Ecto neural progenitor cell (in vitro differentiated cells): ENCODE measurements around the gene TBX2.

Experiments
- DNase-seq: peaks from one replicate; pipeline ENCODE4 v3.0.0-alpha.2; 2018; ENCODE audit warnings: low spot score

TBX2 gene

DNA sequence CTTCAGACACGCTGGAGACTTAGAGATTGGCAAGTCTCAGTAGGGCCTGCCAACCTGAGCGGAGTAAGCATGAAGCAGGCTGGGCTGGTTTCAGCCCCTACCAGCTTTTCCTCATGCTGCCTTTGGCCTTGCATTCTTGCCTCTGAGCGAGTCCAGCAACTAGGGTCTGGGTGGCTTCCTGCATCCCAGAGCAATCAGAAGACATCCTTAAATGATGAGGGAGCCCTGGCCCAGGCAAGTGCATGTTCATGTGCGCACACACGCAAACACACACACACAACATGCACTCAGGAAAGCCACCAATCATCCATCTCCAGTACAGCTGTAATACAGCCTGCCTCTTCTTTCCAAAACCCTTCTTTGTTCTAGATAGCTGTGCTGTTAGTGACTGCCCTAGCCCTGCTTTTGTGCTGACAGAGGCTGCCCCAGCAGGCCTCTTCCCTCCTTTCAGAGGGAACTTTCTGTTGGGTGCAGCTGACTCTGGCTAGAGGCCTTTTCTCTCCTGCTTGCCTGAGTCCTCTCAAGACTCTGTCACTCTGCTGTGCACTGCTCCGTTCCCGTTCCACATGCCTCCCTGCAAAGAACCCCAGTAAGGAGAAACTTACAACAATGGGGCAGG, 30.7 kb upstream of the TBX2 start:
- no peak for DNase-seq

DNA sequence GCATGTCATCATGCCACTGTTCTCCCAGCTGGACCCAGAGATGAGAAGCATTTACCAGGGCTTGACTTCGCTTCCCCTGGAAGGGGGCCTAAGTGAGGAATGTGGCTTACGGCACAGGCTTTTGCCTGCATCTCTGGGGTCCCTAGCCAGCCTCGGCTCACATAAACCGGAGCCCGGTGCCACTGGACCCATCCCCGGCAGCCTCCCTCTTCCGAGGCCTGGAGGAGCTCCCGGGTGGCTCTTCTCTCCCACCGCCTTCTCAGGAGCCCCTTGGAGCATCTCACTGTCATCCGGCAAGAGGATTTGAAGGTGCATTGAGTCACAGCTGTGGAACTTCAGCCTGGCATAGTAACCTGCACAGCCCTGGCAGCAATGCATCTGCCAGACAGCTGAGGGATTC, 29.9 kb upstream of the TBX2 start:
- no peak for DNase-seq

DNA sequence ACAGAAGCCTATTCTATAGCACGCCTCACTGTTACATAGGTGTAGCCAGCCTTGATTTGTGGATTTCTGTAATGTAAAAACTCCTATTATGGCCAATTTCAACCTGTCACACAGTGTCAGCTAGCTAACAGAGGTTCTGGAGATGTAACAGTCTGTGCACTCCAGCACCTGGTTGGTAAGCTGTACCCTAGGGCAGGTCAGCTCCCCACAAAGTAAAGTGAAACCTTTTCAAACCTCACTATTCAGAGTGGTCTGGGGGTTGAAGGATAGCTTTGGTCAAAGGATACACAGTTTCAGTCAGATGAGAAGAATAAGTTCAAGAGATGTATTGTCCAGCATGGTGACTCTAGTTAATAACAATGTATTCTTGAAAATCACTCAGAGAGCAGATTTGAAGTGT, 28.5 kb upstream of the TBX2 start:
- DNase-seq = no peak

DNA sequence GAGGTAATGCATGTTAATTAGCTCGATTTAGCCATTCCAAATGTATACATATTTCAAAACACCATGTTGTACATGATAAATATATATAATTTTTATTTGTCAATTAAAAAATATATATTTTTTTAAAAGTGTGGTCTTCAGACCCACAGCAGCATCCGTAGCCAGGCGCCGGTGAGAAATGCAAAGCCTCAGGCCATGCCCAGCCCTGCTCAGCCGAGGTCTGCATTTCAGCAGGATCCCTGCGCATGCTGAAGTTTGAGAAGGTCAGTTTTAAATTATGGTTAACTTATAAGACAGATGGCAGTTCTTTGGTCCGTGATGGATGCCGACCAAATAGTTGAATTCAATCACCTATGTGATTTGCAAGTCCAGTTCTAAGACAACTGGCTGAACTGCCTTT, 28.0 kb upstream of the TBX2 start:
- DNase-seq = no peak

DNA sequence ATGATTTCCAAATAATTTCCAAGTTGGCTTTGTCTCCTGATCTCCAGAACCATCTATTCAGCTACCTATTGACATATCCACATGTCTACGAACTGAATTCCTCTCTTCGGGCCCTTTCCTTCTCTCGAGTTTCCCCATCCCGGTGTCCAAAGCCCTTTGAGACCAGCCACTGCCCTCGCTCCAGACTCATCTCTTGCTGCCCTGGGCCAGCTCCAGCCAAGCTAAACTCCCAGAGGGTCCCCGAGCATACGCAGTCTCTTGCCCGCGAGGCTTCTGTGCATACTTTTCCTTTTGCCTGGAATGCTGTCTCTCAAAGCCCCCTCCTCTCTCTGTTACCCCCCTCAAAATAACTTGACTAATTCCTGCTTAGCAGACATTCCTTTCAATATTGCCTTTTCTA, 27.2 kb upstream of the TBX2 start:
- DNase-seq = no peak

DNA sequence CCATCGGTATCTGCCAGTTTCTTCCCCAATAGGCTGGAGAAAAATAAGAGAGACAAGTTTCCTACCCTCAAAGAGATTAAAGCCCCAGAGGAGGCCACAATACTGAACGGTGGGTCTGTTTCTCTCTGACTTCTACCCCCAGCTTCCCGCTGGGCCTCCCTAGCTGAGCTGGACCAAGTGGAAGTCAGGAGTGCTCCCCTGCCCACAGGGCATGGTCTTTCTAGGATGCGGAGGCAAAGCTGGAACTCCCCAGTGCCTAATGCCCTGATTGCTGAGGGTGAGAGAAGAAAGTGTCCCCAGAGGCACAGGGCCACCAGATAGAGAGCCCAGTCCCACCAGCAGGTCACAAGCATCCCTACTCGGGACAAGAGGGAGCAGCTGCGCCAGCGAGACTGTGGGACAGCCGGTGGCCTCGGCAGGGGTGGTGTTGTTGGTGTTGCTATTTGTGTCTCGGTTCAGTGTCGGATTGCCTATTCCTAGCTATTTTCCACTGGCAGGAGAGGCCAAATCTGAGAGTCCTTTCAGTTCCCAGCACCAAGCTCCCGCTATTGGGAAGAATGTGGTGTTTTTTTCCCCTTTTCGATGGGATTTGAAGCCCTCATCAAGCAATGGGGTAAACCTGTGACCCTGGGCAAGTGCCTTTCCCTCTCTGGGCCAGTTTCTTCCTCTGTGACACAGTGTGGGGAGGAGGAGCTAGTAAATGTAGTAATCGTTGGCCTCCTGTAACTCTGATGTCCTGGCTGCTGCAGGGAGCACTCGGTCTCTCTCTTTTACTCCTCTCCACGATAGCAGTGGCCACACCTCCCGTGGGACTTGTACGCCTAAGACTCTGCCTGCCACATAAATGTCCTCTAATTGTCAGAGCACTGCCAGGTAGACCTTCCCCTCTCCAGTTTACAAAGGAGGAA, 22.5 kb upstream of the TBX2 start:
- DNase-seq = no peak

DNA sequence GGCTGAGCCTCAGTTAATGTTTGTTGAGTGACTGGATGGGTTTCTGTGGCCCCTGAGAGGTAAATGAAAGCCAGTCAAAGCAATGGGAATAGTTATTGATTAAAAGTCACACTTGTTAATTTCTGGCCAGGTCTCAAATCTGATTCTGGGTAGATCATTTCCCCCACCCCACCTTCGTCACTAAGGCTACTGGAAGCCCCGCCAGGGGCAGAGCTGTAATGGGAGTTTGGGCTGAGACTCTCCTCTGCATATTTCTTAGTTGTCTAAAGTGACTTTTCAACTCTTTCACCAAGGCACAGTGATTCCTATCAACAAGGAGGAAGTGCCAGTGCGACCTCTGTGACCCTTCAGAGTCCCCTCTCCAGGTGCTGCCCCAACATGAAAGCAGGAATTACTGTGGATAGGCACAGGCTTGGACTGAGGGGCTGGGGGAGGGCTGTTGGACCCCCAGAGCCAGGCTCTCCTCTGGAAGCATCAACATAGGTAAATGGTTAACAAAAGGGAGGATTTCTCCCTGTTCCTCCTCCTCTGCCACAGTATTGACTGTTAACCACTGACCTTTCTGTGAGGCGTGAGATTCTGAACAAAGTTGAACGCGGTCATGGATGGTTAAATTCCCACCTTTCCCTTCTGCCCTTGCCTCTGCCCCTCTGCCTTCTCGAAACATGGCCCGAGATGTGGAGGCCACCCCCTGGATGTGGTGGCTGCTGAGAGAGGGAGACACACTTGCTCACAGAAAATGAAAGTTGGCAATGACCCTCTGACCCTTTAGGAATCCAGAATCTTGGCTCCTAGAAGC, 20.8 kb upstream of the TBX2 start:
- DNase-seq = no peak

DNA sequence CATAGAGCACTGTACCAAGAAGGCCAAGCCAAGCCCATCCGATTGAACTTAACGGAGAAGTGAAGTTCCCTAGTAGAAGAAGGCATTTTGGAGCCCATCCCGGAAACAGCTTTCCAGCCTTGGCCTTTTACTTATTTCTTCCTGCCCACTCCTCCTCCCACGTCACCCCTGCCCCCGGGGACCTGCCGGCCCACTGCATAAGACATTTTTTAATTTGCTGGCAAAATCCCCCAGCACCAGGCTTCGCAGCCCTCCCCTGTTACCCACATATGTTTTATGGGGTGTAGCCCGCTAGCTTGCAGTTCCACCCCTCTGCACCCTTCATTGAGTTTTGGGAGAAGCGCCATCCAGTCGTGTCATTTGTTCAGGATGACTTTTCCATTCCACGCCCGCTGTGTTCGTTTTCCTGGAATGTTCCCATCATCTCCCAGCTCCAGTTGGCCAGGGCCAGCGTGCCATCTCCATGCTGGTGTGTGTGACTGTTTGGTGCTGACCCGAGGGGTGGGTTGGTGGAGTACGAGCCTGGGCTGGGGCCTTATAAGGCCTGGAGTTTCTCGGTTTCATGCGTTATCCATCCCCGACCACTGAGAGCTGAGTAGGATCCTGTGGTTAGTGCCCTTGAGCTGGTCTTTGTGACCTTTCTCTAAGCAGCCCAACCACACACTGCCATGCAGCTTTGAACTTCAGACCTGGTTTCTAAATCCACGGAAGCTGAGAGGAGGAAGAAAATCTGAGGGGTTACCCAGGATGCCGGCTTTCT, 20.0 kb upstream of the TBX2 start:
- no peak for DNase-seq

DNA sequence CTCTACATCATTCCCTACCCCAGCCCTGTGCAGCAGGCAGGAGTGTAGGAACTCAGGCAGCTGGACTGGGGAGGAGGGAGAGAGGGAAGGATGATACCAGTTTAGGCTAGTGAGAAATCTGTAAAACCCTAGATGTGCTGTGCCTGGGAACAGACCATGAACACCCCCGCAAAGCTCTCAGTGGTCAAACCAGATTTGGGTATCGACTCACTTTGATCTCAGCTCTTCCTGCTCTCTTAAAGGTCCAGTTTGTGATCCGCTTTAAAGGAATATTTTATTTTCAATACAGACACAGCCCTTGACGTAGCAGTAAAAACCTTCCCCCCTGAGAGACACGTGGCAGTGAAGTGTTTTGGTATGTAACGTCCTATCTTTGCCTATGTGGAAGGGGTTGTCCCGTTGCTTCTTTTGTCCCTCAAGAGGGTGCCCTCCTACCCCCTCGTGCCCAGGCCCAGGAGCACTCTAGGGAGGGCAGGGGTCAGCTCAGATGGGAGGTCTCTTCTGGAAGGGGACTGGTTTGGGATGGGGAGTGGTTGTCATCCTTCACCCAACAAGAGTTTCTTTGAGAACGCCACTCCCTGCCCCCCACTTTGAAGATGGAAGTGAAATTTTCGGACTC, 19.3 kb upstream of the TBX2 start:
- no peak for DNase-seq

DNA sequence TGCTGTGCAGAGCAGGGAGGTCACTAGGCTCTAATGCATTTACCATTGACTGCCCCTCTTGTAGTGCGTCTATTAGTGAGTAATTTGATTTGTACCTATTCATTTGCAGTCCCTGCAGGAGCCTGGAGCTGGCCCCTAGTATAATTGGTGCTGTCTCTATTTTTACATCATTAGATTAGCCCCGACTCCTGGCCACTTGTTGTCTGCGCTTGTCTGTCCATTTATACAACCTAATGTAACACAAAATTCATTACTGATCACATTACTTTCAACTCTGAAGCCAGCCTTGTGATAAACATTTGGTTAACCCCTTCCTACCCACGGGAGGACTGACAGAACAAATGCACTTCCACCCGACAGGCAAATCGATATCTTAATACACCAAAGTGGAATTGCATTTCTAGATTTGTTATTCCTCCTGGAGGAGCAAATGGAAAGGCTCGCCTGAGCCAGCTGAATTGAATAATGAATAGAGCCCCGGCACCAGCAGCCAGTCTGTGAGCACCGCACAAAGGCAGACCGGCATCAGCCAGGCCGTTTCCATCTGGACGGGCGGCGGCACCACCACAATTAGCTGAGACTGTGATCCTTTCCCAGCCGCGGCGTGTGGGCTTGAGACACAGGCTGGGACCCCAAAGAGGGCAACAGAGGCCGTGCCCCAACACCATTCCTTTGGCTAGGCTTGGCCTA, 18.7 kb upstream of the TBX2 start:
- DNase-seq = no peak

DNA sequence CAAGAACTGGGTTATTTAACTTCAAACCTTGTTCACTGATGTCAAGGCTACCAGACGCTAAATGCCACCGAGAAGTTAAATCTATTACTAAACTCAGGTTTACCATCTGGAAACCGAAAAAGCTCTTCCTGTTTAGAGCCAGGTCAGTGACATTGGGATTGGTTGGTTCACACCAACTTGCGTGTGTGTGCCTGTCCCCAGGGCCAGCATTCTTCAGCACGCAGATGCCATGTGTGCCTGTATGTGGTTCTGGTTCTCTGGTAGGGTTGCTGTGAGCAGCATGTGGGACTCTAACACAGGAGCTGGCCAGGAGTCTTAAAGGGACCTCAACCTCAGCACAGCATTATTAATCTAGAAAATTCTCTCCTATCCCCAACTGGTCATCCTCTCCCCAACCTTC, 18.1 kb upstream of the TBX2 start:
- DNase-seq = no peak

DNA sequence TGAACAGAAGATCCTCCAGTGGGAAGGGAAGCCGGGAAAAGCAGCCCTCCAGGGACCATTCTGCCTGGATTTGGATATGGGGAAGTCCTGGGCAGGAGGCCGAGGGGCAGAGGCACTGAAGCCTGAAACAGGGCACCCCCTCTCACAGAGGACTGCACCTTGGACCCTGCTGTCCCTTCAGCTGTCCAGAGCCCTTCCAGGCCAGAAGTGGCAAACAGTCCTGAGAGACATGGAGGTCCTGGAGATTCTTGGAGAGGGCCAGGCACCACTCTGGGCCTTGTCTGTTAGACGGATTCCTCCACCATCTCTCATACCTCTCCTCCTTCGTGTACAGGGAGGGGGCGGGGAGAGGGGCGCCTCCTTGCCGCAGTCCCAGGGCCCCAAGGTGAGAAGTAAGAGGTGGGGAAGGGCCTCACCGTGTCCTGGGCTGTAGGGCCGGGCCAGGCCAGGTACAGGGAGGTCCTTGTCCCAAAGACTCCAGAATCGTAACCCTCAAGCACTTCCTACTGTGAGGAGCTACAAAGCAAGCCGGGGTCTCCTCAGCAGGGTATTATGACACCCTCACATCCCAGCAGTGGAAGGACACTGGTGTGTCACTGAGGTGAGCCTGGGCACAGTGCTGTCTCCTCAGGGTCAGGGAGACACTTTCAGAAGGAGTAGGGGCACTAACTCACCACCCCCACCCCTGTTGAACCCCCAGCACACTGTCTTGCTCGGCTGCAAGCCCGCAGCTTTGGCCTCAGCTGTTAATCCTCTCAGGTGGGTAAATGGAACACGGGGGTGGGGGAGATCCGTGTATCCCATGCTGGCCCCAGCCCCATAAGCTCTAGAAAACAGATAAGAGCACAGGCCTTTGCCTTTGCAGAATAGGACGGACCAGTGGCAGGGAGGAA, 16.6 kb upstream of the TBX2 start:
- DNase-seq = no peak

DNA sequence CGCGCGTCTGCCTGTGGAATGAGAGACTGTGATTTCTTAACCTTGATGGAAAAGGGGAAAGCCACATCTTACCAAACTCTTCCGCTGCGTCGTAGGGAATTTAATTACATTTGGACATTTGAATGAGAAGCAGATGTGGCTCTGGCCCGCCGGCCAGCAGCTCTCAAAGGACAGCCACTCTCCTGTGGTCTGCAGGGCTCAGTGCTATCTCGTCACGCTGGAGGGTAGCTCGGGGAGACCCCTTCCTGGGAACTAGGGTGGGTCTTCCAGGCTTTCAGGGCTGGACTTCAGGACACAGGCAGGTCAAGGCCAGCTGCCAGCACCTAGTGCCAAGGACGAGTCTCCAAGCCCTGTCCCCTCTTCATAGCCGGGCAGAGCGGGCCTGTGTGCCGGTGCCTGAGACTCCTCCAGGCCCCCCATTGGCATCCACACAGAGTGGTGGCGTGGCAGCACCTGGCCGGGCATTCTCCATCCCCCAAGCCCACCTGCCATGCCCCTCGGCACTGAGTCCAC, 15.9 kb upstream of the TBX2 start:
- DNase-seq = no peak

DNA sequence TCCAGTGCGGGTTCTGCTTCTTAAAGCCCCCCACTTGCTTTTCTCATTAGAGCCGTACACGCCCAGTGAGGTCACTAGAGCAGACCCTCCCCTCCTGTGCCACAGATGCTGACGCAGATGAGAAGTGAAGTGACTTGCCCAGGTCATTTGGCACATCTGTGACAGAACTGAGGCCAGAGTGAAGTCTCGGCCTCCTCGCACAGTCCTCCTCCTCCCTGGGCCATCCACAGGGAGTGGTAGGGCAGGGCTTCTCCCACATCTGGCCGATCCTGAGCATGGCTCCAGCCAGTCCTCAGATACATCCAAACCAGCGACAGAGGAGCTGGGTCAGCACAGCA, 15.3 kb upstream of the TBX2 start:
- DNase-seq = no peak

DNA sequence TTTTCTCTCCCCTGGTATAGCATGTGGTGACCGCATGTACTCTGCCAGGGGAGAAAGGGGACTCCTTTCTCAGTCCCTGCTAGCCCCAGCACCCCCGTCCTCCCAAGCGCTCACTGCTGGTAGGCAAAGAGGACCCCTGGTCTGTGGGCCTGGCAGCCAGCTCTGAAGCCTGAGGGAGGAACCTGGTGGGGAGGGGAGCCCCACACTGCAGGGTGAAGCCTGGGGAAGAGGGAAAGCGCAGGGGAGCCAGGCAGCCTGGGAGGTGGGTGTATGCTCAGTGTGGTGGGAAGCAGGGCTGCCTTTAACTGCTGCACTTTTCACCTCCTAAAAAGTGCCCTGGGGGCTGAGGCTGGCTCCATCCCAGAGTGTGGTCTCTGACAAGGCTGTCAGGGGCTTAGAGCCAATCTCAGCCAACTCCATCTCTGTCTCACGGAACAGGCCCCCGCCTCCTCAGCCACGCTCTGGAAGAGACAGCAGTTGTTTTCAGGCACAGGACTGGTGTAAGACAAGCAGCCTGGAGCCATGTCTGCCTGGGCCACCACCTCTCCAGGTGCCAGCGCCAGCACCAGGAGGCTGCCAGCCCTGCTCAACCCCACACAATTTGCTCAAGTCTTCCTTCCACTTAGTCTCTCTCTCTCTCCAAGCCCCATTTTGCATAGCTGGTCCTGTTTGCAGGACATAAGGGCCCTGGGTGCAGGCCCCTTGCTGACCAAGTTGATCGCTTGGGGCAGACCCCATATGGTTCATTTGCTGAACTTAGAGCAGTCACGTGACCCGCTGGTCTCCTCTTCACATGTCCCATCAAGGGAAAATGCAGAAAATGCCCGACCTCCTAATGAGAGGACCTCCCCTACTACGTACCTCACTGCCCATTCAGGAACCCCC, 14.7 kb upstream of the TBX2 start:
- no peak for DNase-seq

DNA sequence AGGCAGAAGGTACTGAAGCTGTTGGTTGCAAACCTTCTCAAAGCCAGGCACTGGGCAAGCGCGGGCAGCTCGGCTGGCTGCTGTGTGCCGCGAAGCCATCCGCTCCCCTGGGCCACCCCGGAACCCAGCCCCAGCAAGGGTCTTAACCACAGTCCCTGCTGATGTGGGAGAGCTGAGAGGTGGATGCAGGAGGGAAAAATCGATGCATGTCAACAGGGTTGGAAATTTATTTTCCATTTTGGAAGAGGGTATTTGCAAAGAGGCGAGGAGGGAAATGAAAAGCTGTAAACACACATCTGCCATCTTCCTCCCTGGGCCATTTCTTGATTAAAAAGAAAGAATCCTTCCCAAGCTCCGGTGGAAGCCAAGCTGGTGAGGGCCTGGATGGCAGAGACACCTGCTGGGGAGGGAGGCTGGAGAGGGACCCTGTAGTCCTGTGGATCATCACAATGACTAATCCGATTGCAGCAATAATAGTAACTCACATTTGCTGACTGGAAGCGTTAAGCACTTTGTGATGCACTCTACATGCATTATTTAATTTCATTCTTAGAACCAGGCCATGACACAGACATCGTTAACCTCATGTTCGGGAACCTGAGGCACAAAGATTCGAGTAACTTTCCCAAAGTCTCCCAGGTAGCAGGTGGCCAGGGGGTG, 13.9 kb upstream of the TBX2 start:
- DNase-seq = no peak

DNA sequence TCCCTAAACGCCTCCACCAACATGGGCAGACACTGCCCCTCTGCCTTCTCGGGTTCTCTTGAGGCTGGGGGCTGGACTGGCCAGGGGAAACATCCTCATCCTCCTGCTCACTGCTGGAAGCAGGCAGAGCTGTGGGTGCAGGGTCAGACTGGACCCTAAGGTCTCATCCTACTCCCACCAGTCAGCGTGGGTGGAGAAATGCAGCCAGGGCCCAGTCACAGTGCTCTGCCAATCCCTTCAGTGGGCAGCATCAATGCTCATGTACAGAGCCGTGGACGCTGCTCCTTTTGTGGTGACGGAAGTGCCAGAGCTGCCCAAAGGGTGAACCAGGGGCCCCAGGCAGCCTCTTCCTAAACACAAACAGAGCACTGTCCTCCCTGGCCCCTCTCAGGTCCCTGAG, 13.4 kb upstream of the TBX2 start:
- DNase-seq = no peak

DNA sequence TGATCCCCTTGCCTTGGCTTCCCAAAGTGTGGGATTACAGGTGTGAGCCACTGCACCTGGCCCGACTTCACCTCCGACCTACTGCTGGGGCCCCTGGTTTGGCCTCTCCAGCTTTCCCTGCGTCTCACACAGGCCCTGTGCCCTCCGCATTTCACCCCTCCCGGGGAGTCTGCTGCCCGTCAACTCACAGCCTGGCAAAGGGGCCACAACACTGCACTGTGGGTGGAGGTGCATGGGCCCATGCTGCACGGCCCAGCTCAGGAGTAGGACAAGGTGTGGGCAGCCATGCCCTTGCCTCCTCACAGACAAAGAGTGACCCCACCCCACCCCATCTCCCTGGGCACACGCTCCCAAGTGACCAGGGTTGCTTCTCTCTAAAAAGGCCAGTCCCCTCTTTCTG, 12.6 kb upstream of the TBX2 start:
- DNase-seq = no peak
